Neuronal stem cell (in vitro differentiated cells): ENCODE measurements around the gene OLFML2A.
"Not testable (repeated sequence)": the region's sequence is repeated elsewhere in the genome, so short reads cannot be mapped to it uniquely, and the experiment has no call there.

Experiments
- DNase-seq: peaks from one replicate; pipeline ENCODE4 v3.0.0-alpha.2; 2013; ENCODE audit warnings: low spot score
- H2AFZ ChIP-seq: one replicate; pipeline ENCODE4 v1.6.1; 2013; ENCODE audit warnings: mild to moderate bottlenecking, low read length, inconsistent platforms
- H2AK5ac ChIP-seq: 2 replicates; pipeline ENCODE4 v1.6.1; 2013; ENCODE audit warnings: low read depth, mild to moderate bottlenecking, inconsistent platforms, low read length, moderate library complexity, mixed read lengths
- H2BK120ac ChIP-seq: 2 replicates; pipeline ENCODE4 v1.6.1; 2013; ENCODE audit warnings: low read depth, mild to moderate bottlenecking, inconsistent platforms, low read length, moderate library complexity, mixed read lengths
- H2BK12ac ChIP-seq: one replicate; pipeline ENCODE4 v1.6.1; 2013; ENCODE audit warnings: low read length, inconsistent platforms
- H2BK15ac ChIP-seq: 2 replicates; pipeline ENCODE4 v1.6.1; 2013; ENCODE audit warnings: mild to moderate bottlenecking, low read length, inconsistent platforms, mixed read lengths
- H2BK5ac ChIP-seq: one replicate; pipeline ENCODE4 v1.6.1; 2013; ENCODE audit warnings: inconsistent platforms, mild to moderate bottlenecking, low read length, moderate library complexity
- H3K14ac ChIP-seq: one replicate; pipeline ENCODE4 v1.6.1; 2013; ENCODE audit warnings: low read length, inconsistent platforms
- H3K18ac ChIP-seq: 2 replicates; pipeline ENCODE4 v1.6.1; 2013; ENCODE audit warnings: low read length, inconsistent platforms
- H3K23ac ChIP-seq: 2 replicates; pipeline ENCODE4 v1.6.1; 2013; ENCODE audit warnings: low read depth, mild to moderate bottlenecking, mixed read lengths, low read length, inconsistent platforms; ENCODE audit not compliant: poor library complexity
- H3K27ac ChIP-seq: replicated peaks from 3 replicates; pipeline ENCODE4 v1.5.1; 2013; ENCODE audit warnings: low read length, inconsistent platforms
- H3K27me3 ChIP-seq, 3 experiments: 2 replicates each; pipeline ENCODE4 v1.6.1; 2013; ENCODE audit warnings: low read length in 3 of 3, mild to moderate bottlenecking in 2 of 3, inconsistent platforms in 1 of 3, low read depth in 1 of 3, mixed read lengths in 1 of 3, moderate library complexity in 1 of 3; ENCODE audit not compliant: control insufficient read depth in 3 of 3, insufficient read depth in 3 of 3
- H3K36me3 ChIP-seq, 2 donors: replicated peaks in 1 of 2; 2 replicates each; pipeline ENCODE4 v1.6.1; 2013; ENCODE audit warnings: low read length in 2 of 2; ENCODE audit not compliant: control insufficient read depth in 2 of 2, insufficient read depth in 2 of 2
- H3K4ac ChIP-seq: 2 replicates; pipeline ENCODE4 v1.6.1; 2013; ENCODE audit warnings: inconsistent platforms, mild to moderate bottlenecking, low read length, moderate library complexity
- H3K4me1 ChIP-seq, 2 donors: 1 replicate in 1 of 2; 2 replicates in 1 of 2; pipeline ENCODE4 v1.6.1; 2013; ENCODE audit warnings: low read length in 2 of 2, low read depth in 1 of 2; ENCODE audit not compliant: control insufficient read depth in 2 of 2, insufficient read depth in 1 of 2
- H3K4me2 ChIP-seq: one replicate; pipeline ENCODE4 v1.6.1; 2013; ENCODE audit warnings: mild to moderate bottlenecking, low read length, inconsistent platforms; ENCODE audit not compliant: insufficient read depth, poor library complexity, severe bottlenecking
- H3K4me3 ChIP-seq, 2 donors: 2 replicates each; pipeline ENCODE4 v1.5.1; 2013; ENCODE audit warnings: low read length in 2 of 2, mild to moderate bottlenecking in 2 of 2, inconsistent platforms in 1 of 2, moderate library complexity in 1 of 2
- H3K79me1 ChIP-seq: one replicate; pipeline ENCODE4 v1.6.1; 2013; ENCODE audit warnings: low read depth, mild to moderate bottlenecking, inconsistent platforms, low read length, moderate library complexity
- H3K9ac ChIP-seq: one replicate; pipeline ENCODE4 v1.6.1; 2013; ENCODE audit warnings: mild to moderate bottlenecking, low read depth, low read length, inconsistent platforms; ENCODE audit not compliant: poor library complexity
- H3K9me3 ChIP-seq, 2 donors: replicated peaks in 1 of 2; 2 replicates each; pipeline versions ENCODE3 to v1.6.1; 2013; ENCODE audit warnings: low read length in 2 of 2, mild to moderate bottlenecking in 2 of 2, inconsistent platforms in 1 of 2, low read depth in 1 of 2, mixed read lengths in 1 of 2, moderate library complexity in 1 of 2; ENCODE audit not compliant: control insufficient read depth in 2 of 2, insufficient read depth in 1 of 2
- H4K8ac ChIP-seq: one replicate; pipeline ENCODE4 v1.6.1; 2013; ENCODE audit warnings: low read depth, mild to moderate bottlenecking, inconsistent platforms, low read length, moderate library complexity
- H4K91ac ChIP-seq: one replicate; pipeline ENCODE4 v1.6.1; 2013; ENCODE audit warnings: low read length, low read depth, mild to moderate bottlenecking, inconsistent platforms; ENCODE audit not compliant: poor library complexity
- WGBS, 2 donors: extraction: QIAGEN DNeasy Blood & Tissue Kit; methylation state at CpG; one replicate each; pipeline ENCODE4 v1.1.7; 2013; ENCODE audit warnings: missing lambda C conversion rate in 2 of 2, mixed read lengths in 1 of 2; ENCODE audit not compliant: insufficient read length in 2 of 2, insufficient replicate concordance in 1 of 2; ENCODE audit errors: extremely low coverage in 2 of 2; 5-methylcytosine and 5-hydroxymethylcytosine counted together

OLFML2A gene

GRCh38 chr9:124838567-124839275, 61.8 kb downstream of the OLFML2A start:
- not testable (repeated sequence) for H3K4me3 ChIP-seq, H3K36me3 ChIP-seq, H3K79me1 ChIP-seq, H3K9me3 ChIP-seq, H3K18ac ChIP-seq, H4K8ac ChIP-seq, H3K14ac ChIP-seq, H3K4me1 ChIP-seq, H4K91ac ChIP-seq, H3K27ac ChIP-seq, H2BK12ac ChIP-seq, H2BK5ac ChIP-seq, H2AK5ac ChIP-seq, H3K27me3 ChIP-seq, H3K23ac ChIP-seq, H2BK15ac ChIP-seq, H3K4me2 ChIP-seq, H2BK120ac ChIP-seq, DNase-seq, H3K4ac ChIP-seq, H3K9ac ChIP-seq, H2AFZ ChIP-seq
- no CpG with 5 or more reads among the region's 52 CpGs for WGBS, 2 donors

GRCh38 chr9:124839612-124840299, 62.8 kb downstream of the OLFML2A start:
- Histone ChIP-seq H3K79me1 (no peaks in the 10 kb centered on the region), H3K27ac (no peak overlapping the region), H3K9ac (no peak overlapping the region), H4K8ac (no peak overlapping the region), H3K14ac (no peak overlapping the region), H2BK120ac (no peak overlapping the region), H2BK15ac (peak overlapping the region; percentile 4), H3K4me2 (no peak overlapping the region), H3K4ac (no peak overlapping the region), H2BK5ac (peak overlapping the region; percentile 92), H3K23ac (no peak overlapping the region), H2AFZ (peak overlapping the region; percentile 67), H3K18ac (peak overlapping the region; percentile 20), H4K91ac (no peak overlapping the region), H3K36me3 (no peaks in the 10 kb centered on the region), H3K4me3 (no peak overlapping the region), H3K27me3 (peaks cover 0 to 7% (median 0%) of the 10 kb centered on the region in 3 experiments), H2BK12ac (no peak overlapping the region), H3K9me3 (no peaks in the 10 kb centered on the region), H2AK5ac (no peak overlapping the region), H3K4me1 (no peaks in the 10 kb centered on the region)
- WGBS, 2 donors: no CpG with 5 or more reads among the region's 12 CpGs
- DNase-seq: no peak

GRCh38 chr9:124840300-124840833, 63.4 kb downstream of the OLFML2A start:
- Histone ChIP-seq H3K36me3 (no peaks in the 10 kb centered on the region), H3K79me1 (no peaks in the 10 kb centered on the region), H2BK5ac (peak overlapping the region; percentile 92), H2BK15ac (peak overlapping the region; percentile 4), H3K4me2 (no peak overlapping the region), H4K8ac (no peak overlapping the region), H3K14ac (no peak overlapping the region), H3K27ac (no peak overlapping the region), H2BK120ac (no peak overlapping the region), H3K18ac (peak overlapping the region; percentile 72), H3K9ac (peak overlapping the region; percentile 73), H4K91ac (no peak overlapping the region), H3K4me1 (no peaks in the 10 kb centered on the region), H3K4ac (no peak overlapping the region), H2AFZ (no peak overlapping the region), H3K4me3 (no peak overlapping the region), H3K23ac (no peak overlapping the region), H2BK12ac (no peak overlapping the region), H3K27me3 (peaks cover 0 to under 1% (median 0%) of the 10 kb centered on the region in 3 experiments), H3K9me3 (no peaks in the 10 kb centered on the region), H2AK5ac (peak overlapping the region; percentile 58)
- DNase-seq: no peak
- no CpG with 5 or more reads among the region's 18 CpGs for WGBS, 2 donors
